ENCODE data around the gene LACTBL1. TPM values are rescaled to one million over a fixed set of nuclear protein-coding genes. Genes with fewer than 3 reads are reported as not detected.
"Not testable (repeated sequence)": the region's sequence is repeated elsewhere in the genome, so short reads cannot be mapped to it uniquely, and the experiment has no call there.

Gene LACTBL1
- total RNA-seq, 5 donors from 2014 or later (not counting 1 experiment from before 2014, with no cell fraction given), result not detected

DNA sequence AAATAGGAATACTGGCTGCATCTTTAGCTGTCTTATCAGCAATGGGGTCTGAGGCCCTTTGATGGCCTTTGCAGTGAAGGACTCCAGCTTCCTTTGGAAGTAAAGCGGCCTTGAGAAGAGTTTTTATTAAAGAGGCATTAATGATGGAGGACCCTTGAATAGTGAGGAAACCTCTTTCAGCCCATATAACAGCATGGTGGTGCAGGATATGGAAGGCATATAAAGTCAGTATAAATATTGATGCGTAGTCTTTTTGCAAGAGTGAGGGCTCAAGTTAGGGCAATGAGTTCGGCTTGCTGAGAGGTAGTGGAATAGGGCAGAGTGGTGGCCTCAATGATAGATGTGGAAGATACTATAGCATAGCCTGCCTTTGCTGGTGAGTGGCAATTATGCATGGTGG is 27.5 kb upstream of the LACTBL1 start:
- POLR2A ChIA-PET, result interaction anchor here in 1 of 2 donors (0.6 kb wide), 1 partner anchor 43 kb away, joined by 3 read pairs; no protein-coding TSS in a partner anchor
- not testable (repeated sequence) for ATAC-seq (replicated peaks in 1 of 4); H3K4me3 Mint-ChIP-seq

DNA sequence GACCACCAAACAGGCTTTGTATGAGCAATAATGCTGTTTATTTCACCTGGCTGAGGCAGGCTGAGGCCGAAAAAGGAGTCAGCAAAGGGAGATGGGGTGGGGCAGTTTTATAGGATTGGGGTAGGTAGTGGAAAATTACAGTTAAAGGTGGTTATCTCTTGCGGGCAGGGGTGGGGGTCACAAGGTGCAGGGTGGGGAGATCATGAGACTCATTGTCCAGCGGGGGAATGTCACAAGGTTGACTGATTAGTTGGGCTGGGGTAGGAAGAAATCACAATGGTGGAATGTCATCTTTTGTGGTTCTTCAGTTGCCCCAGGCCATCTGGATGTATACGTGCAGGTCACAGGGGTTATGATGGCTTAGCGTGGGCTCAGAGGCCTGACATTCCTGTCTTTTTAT is 24.9 kb upstream of the LACTBL1 start:
- H3K27me3 ChIP-seq (replicated peaks in 1 of 2; ENCODE audit: control insufficient read depth in 2 of 2, extremely low read depth in 1 of 2, insufficient read depth in 2 of 2, low read length in 1 of 2); H3K36me3 ChIP-seq (ENCODE audit: control insufficient read depth in 2 of 2, extremely low read depth in 1 of 2, insufficient read depth in 1 of 2, low read length in 1 of 2); H3K27ac Mint-ChIP-seq; H3K4me1 ChIP-seq (ENCODE audit: control insufficient read depth in 1 of 2, extremely low read depth in 1 of 2, insufficient read depth in 2 of 2, low read length in 2 of 2); H3K9me3 Mint-ChIP-seq; DNase-seq; H3K4me3 Mint-ChIP-seq; H3K4me3 ChIP-seq (ENCODE audit: control insufficient read depth in 1 of 2, extremely low read depth in 1 of 2, low read length in 1 of 2); H3K27me3 Mint-ChIP-seq; H3K4me1 Mint-ChIP-seq; H3K36me3 Mint-ChIP-seq; H3K27ac ChIP-seq (ENCODE audit: low read length); ATAC-seq (replicated peaks in 1 of 4); H3K9me3 ChIP-seq; CTCF ChIA-PET: not testable (repeated sequence)
- POLR2A ChIA-PET, result interaction anchor here in 1 of 2 donors (0.6 kb wide), 1 partner anchor 172 kb away, joined by 3 read pairs; no protein-coding TSS in a partner anchor
- WGBS (ENCODE audit: insufficient coverage), result 72% methylated on average over 3 of the region's 5 CpGs

More for the DNA sequence above, 27.5 kb upstream of the LACTBL1 start:
- H3K4me3 ChIP-seq (ENCODE audit: control insufficient read depth in 1 of 2, extremely low read depth in 1 of 2, low read length in 1 of 2); H3K9me3 Mint-ChIP-seq; H3K36me3 Mint-ChIP-seq; H3K27ac Mint-ChIP-seq; DNase-seq; H3K9me3 ChIP-seq; H3K4me1 Mint-ChIP-seq; H3K36me3 ChIP-seq (ENCODE audit: control insufficient read depth in 2 of 2, extremely low read depth in 1 of 2, insufficient read depth in 1 of 2, low read length in 1 of 2); H3K27me3 ChIP-seq (replicated peaks in 1 of 2; ENCODE audit: control insufficient read depth in 2 of 2, extremely low read depth in 1 of 2, insufficient read depth in 2 of 2, low read length in 1 of 2); H3K27ac ChIP-seq (ENCODE audit: low read length); H3K4me1 ChIP-seq (ENCODE audit: control insufficient read depth in 1 of 2, extremely low read depth in 1 of 2, insufficient read depth in 2 of 2, low read length in 2 of 2); H3K27me3 Mint-ChIP-seq; CTCF ChIA-PET: not testable (repeated sequence)
- 93% methylated on average over 2 of the region's 3 CpGs for WGBS (ENCODE audit: insufficient coverage)

DNA sequence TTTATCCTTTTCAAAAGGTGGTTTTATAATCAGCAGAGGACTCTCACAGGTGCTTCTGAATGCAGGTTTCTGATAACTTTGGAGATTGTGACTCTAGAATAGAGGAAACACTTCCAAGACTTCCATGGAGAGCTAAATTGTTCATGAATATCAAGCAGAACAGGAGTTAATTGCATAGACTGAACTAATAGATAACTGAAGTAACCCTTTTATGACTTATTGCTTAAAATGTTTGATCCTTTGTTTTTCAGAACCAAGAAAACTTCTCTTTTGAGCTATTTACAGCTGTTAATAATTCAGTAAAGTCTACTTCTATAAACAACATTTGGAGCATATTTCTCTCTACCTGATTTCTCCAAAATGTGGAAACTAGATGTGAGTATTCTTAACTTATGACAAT is 23.1 kb upstream of the LACTBL1 start:
- Histone ChIP-seq H3K9me3 (no peaks in the 10 kb centered on the region), H3K4me3 (ENCODE audit: control insufficient read depth in 1 of 2, extremely low read depth in 1 of 2, low read length in 1 of 2) (no peak overlapping the region), H3K36me3 (ENCODE audit: control insufficient read depth in 2 of 2, extremely low read depth in 1 of 2, insufficient read depth in 1 of 2, low read length in 1 of 2) (no peaks in the 10 kb centered on the region), H3K27ac (ENCODE audit: low read length) (no peak overlapping the region), H3K27me3 (replicated peaks in 1 of 2; ENCODE audit: control insufficient read depth in 2 of 2, extremely low read depth in 1 of 2, insufficient read depth in 2 of 2, low read length in 1 of 2) (peaks cover 2 to 3% of the 10 kb centered on the region in 2 experiments), H3K4me1 (ENCODE audit: control insufficient read depth in 1 of 2, extremely low read depth in 1 of 2, insufficient read depth in 2 of 2, low read length in 2 of 2) (no peaks in the 10 kb centered on the region)
- ATAC-seq (replicated peaks in 1 of 4) (no peak), DNase-seq (no peak)
- Mint-ChIP-seq H3K4me3 (no peak overlapping the region), H3K36me3 (peaks cover 3% of the 10 kb centered on the region), H3K27me3 (no peaks in the 10 kb centered on the region), H3K9me3 (peaks cover 0 to 9% (median 2%) of the 10 kb centered on the region in 3 donors), H3K4me1 (no peaks in the 10 kb centered on the region), H3K27ac (no peak overlapping the region)
- CTCF ChIA-PET, result no interaction called here
- POLR2A ChIA-PET, result no interaction called here

DNA sequence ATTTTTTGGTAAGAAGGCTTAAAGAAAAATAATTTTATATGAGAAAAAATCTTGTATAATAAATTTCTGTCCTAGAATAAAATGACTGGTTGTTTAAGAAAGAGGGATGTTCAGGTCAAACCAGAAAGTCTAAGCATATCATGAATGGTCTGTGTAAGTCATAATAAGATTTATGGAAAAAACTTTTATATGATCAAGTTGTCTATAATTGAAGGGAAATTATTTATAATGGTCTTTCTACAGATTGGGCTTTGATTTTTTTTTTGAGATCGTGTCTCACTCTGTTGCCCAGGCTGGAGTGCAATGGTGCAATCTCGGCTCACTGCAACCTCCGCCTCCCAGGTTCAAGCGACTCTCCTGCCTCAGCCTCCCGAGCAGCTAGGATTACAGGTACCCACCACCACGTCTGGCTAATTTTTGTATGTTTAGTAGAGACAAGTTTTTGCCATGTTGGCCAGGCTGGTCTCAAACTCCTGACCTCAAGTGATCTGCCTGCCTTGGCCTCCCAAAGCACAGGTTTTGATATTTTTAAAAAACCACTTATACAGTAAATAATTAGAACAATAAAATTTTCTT is 20.6 kb upstream of the LACTBL1 start:
- H3K36me3 ChIP-seq (ENCODE audit: control insufficient read depth in 2 of 2, extremely low read depth in 1 of 2, insufficient read depth in 1 of 2, low read length in 1 of 2); H3K4me3 ChIP-seq (ENCODE audit: control insufficient read depth in 1 of 2, extremely low read depth in 1 of 2, low read length in 1 of 2); H3K36me3 Mint-ChIP-seq; H3K4me1 Mint-ChIP-seq; H3K27ac ChIP-seq (ENCODE audit: low read length); H3K27me3 Mint-ChIP-seq; ATAC-seq (replicated peaks in 1 of 4); H3K9me3 ChIP-seq; H3K4me3 Mint-ChIP-seq; CTCF ChIA-PET; DNase-seq; H3K27ac Mint-ChIP-seq; H3K27me3 ChIP-seq (replicated peaks in 1 of 2; ENCODE audit: control insufficient read depth in 2 of 2, extremely low read depth in 1 of 2, insufficient read depth in 2 of 2, low read length in 1 of 2); H3K9me3 Mint-ChIP-seq; H3K4me1 ChIP-seq (ENCODE audit: control insufficient read depth in 1 of 2, extremely low read depth in 1 of 2, insufficient read depth in 2 of 2, low read length in 2 of 2): not testable (repeated sequence)
- WGBS (ENCODE audit: insufficient coverage), result no CpG with 5 or more reads among the region's 6 CpGs
- POLR2A ChIA-PET, result interaction anchor here in 1 of 2 donors (0.6 kb wide), 1 partner anchor 135 kb away, joined by 3 read pairs; no protein-coding TSS in a partner anchor

DNA sequence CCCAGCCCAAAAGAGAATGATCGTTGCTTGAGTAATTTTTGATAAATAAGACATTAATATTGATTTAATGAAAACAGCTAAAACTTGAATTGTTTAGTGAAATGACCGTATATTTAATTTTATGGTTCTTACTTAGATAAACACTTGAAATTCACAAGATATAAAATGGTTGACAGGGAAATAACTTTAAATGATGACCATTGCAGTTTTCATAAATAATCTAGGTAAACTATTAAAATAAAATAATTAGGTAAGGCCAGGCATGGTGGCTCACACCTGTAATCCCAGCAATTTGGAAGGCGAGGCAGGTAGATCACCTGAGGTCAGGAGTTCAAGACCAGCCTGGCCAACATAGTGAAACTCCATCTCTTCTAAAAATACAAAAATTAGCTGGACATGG is 19.7 kb upstream of the LACTBL1 start:
- H3K36me3 ChIP-seq (ENCODE audit: control insufficient read depth in 2 of 2, extremely low read depth in 1 of 2, insufficient read depth in 1 of 2, low read length in 1 of 2); H3K27me3 ChIP-seq (replicated peaks in 1 of 2; ENCODE audit: control insufficient read depth in 2 of 2, extremely low read depth in 1 of 2, insufficient read depth in 2 of 2, low read length in 1 of 2); CTCF ChIA-PET; DNase-seq; H3K27me3 Mint-ChIP-seq; H3K27ac Mint-ChIP-seq; H3K9me3 Mint-ChIP-seq; H3K4me3 ChIP-seq (ENCODE audit: control insufficient read depth in 1 of 2, extremely low read depth in 1 of 2, low read length in 1 of 2); POLR2A ChIA-PET; H3K36me3 Mint-ChIP-seq; H3K9me3 ChIP-seq; ATAC-seq (replicated peaks in 1 of 4); H3K4me1 Mint-ChIP-seq; H3K27ac ChIP-seq (ENCODE audit: low read length); H3K4me3 Mint-ChIP-seq; H3K4me1 ChIP-seq (ENCODE audit: control insufficient read depth in 1 of 2, extremely low read depth in 1 of 2, insufficient read depth in 2 of 2, low read length in 2 of 2): not testable (repeated sequence)
- WGBS (ENCODE audit: insufficient coverage), result no CpG with 5 or more reads among the region's 3 CpGs

DNA sequence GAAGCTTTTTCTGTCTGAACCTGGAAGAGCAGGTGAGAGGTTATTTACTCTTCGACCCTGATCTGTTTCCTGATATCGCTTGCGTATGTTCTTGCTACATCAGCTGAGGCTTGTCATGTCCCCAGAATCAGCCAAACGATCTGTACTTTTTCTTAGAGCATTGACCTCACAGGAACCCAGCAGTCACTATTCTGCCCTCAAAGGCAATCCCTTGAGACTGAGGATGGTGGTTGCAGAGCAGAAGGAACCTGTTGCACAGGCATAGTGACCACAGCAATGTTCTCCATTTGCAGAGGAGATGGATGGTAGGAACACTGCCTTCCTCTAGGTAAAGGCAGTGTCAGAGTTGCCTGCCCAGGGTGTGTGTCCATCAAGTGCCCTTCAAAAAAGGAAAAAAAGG is 11.3 kb upstream of the LACTBL1 start:
- H3K4me3 Mint-ChIP-seq, result no peak overlapping the region

DNA sequence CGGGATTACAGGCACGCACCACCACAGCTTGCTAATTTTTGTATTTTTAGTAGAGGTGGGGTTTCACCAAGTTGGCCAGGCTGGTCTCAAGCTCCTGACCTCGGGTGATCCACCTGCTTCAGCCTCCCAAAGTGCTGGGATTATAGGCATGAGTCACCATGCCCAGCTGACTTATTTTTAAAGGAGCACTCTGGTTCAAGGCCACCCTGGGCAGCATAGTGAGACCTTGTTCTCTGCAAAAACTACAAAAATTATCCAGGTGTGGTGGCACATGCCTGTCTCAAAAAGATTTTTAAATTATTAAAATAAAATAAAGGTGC is 7.8 kb upstream of the LACTBL1 start:
- 53% methylated on average over 2 of the region's 3 CpGs for WGBS (ENCODE audit: insufficient coverage)
- ATAC-seq (replicated peaks in 1 of 4); H3K4me3 Mint-ChIP-seq; H3K27ac ChIP-seq (ENCODE audit: low read length); POLR2A ChIA-PET; H3K4me1 Mint-ChIP-seq; H3K36me3 ChIP-seq (ENCODE audit: control insufficient read depth in 2 of 2, extremely low read depth in 1 of 2, insufficient read depth in 1 of 2, low read length in 1 of 2); H3K27ac Mint-ChIP-seq; H3K4me1 ChIP-seq (ENCODE audit: control insufficient read depth in 1 of 2, extremely low read depth in 1 of 2, insufficient read depth in 2 of 2, low read length in 2 of 2); H3K9me3 ChIP-seq; H3K4me3 ChIP-seq (ENCODE audit: control insufficient read depth in 1 of 2, extremely low read depth in 1 of 2, low read length in 1 of 2); H3K36me3 Mint-ChIP-seq; CTCF ChIA-PET; H3K9me3 Mint-ChIP-seq; DNase-seq: not testable (repeated sequence)
- H3K27me3 Mint-ChIP-seq, result peaks cover 18 to 22% of the 10 kb centered on the region in 2 donors
- peaks cover 0 to 24% of the 10 kb centered on the region in 2 experiments for H3K27me3 ChIP-seq (replicated peaks in 1 of 2; ENCODE audit: control insufficient read depth in 2 of 2, extremely low read depth in 1 of 2, insufficient read depth in 2 of 2, low read length in 1 of 2)

More for the DNA sequence above, 11.3 kb upstream of the LACTBL1 start:
- Mint-ChIP-seq H3K27me3 (peaks cover 10 to 11% of the 10 kb centered on the region in 2 donors), H3K27ac (no peak overlapping the region), H3K36me3 (no peaks in the 10 kb centered on the region), H3K9me3 (no peaks in the 10 kb centered on the region), H3K4me1 (no peaks in the 10 kb centered on the region)
- ChIA-PET POLR2A (no interaction called here), CTCF (no interaction called here)
- H3K27ac ChIP-seq (ENCODE audit: low read length), result no peak overlapping the region
- H3K36me3 ChIP-seq (ENCODE audit: control insufficient read depth in 2 of 2, extremely low read depth in 1 of 2, insufficient read depth in 1 of 2, low read length in 1 of 2), result no peaks in the 10 kb centered on the region
- DNase-seq, result no peak
- H3K9me3 ChIP-seq, result no peaks in the 10 kb centered on the region
- peaks cover 0 to 15% of the 10 kb centered on the region in 2 experiments for H3K27me3 ChIP-seq (replicated peaks in 1 of 2; ENCODE audit: control insufficient read depth in 2 of 2, extremely low read depth in 1 of 2, insufficient read depth in 2 of 2, low read length in 1 of 2)
- WGBS (ENCODE audit: insufficient coverage), result no CpG with 5 or more reads among the region's 4 CpGs
- H3K4me1 ChIP-seq (ENCODE audit: control insufficient read depth in 1 of 2, extremely low read depth in 1 of 2, insufficient read depth in 2 of 2, low read length in 2 of 2), result no peaks in the 10 kb centered on the region
- no peak overlapping the region for H3K4me3 ChIP-seq (ENCODE audit: control insufficient read depth in 1 of 2, extremely low read depth in 1 of 2, low read length in 1 of 2)
- no peak for ATAC-seq (replicated peaks in 1 of 4)

Measured in T-cell (primary cell).